ENCODE measurements around the gene HDAC11. TPM values are rescaled to one million over a fixed set of nuclear protein-coding genes. Genes with fewer than 3 reads are reported as not detected.

HDAC11 gene
- total RNA-seq, 2 donors from 2014 or later: 6.2 to 8.0 TPM

DNA sequence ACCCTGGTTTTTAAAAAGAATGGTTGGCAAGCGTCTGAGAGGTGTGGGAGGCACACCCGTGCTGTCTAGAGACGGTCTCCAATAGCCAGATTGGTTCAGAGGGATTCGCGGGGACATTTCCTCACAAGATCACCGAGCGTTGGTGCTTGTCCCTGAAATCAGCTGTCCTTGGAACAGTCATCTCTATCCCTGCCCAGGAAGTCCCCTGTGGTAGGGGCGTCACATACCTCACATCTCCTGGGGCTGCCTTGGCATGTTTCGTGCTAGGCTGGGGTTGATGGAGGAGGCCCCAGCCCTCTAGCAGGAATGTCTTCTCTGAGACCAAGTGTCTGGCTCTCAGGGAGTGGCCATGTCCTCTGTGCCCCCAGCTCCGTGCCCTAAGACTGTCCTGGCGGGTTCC lies 75.6 kb downstream of the HDAC11 start:
- Mint-ChIP-seq H3K27me3 (ENCODE audit: low read depth) (peaks cover 20% of the 10 kb centered on the region), H3K4me3 (no peak overlapping the region), H3K9me3 (no peaks in the 10 kb centered on the region), H3K4me1 (ENCODE audit: low read depth) (peaks cover 13% of the 10 kb centered on the region), H3K27ac (no peak overlapping the region), H3K36me3 (ENCODE audit: insufficient read depth in 2 of 2) (no peaks in the 10 kb centered on the region)
- ATAC-seq (replicated peaks in 1 of 2) (no peak), DNase-seq (no peak)

Other genes with a start within 250 kb of the HDAC11 start
- 100 to 1,000 TPM; 138 to 144 TPM for gene NUP210, start 60.0 kb upstream of the HDAC11 start, total RNA-seq
- gene FBLN2, start 68.8 kb downstream of the HDAC11 start, total RNA-seq: 1 to 10 TPM in 1 of 2 donors, under 1 TPM in 1; 0.49 to 1.1 TPM